GM19395 (cell line): ENCODE measurements around the gene BLM.
"Not testable (repeated sequence)": the region's sequence is repeated elsewhere in the genome, so short reads cannot be mapped to it uniquely, and the experiment has no call there.

Source experiments
- ATAC-seq: cut with Tn5 transposase; IDR thresholded peaks from one replicate; pipeline ENCODE4 v1.9.1; 2021; ENCODE audit warnings: mild to moderate bottlenecking, moderate library complexity; ENCODE audit not compliant: unreplicated experiment

Gene BLM

DNA sequence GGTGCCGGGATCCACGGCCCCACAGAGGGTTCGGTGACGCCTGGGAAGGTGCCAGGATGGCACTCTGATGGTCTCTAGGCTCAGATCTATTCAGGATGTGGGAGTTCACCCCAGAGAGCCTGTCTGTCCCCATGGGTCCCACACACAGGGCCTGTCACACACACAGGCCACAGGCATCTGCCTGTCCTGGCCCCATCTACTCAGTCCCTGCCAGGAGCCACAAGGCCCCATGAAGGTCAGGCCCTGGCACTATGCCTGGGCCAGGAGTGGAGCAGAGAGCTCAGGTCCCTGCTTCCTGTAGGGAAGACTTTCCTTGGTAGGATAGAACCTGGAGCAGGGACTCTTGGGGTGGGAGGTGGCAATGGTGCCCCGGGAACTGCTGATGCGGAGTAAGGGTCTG, 102.2 kb downstream of the BLM start:
- ATAC-seq: no peak

DNA sequence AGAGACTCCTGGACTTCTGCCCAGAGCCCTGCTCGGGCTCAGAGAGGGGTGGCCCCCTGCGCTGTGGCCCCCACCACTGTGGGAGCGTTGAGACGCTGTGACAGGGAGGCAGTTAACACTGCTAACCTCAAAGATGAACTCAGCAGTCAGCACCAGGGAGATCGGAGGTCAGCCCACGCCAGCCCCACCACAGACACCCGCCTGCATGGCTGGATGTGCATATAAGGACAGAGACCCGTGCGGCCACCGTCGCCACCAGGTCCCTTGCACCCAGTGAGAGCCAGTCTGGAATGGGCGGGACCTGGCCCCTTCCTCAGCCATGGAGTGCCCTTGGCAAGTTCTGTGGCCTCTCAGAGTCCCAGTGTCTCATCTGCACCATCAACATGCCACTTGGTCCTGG, 102.7 kb downstream of the BLM start:
- ATAC-seq: no peak

DNA sequence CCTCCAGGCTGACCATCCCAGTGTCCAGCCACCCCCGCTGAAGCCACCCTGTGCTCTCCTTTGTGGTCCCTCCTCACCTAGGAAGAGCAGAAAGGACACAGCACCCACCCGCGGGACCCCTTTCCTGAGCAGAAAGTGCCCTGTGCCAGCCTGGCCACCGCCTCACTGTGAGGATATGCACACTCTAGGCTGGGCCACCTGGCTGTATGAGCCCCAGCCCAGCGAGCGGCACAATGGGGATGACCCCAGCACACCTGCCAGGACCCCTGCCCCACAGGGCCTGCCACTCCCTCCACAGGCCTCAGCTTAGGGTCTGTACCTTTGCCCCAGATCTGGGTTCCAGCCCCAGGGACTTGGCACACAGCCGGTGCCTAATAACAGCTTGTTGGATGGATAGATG, 103.3 kb downstream of the BLM start:
- ATAC-seq: no peak

DNA sequence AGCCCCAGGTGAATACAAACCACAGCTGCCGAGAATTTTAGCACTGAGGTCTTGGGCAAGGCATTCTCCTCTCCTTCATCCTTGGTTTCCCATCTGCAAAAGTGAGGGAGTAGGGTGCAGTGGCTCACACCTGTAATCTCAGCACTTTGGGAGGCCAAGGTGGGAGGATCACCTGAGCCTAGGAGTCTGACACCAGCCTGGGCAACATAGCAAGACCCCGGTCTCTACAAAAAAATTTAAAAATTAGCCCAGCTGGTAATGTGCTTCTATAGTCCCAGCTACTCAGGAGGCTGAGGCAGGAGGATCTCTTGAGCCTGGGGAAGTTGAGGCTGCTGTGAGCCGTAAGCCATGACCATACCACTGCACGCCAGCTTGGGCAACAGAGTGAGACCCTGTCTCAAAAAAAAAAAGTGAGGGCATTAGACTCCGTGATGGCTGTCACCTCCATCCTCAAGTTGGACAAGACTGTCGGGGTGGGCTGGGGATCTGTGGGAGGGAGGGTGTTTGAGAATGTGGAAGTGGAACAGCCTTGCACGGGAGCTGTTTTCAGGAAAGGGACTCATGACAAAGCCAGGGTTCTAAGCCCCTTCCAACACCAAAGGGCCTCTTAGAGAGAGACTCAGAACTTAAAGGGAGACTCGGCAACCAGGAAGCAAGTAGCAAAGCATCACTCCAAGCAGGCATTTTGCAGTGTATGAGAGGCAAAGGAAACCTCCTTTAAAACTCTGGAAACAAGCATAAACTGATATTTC, 105.2 kb downstream of the BLM start:
- ATAC-seq: no peak

DNA sequence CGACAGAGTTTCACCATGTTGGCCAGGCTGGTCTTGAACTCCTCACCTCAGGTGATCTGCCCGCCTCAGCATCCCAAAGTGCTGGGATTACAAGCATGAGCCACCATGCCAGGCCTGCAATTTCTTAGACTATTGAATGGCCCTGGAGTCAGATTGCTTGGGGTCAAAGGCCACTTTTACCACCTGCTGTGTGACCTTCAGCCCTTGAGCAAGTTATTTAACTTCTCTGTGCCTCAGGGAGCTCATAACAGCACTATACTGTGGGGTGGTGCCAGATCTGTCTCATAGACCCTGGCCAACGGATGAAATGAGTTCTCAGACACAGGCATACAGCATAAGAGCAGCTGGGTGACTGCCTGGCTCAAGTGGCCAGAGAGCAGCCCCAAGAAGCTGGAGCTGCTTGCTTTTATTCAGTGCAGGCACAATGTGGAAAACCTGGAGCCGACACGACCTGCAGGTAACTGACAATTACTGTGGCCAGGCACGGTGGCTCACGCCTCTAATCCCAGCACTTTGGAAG, 106.4 kb downstream of the BLM start:
- no peak for ATAC-seq

DNA sequence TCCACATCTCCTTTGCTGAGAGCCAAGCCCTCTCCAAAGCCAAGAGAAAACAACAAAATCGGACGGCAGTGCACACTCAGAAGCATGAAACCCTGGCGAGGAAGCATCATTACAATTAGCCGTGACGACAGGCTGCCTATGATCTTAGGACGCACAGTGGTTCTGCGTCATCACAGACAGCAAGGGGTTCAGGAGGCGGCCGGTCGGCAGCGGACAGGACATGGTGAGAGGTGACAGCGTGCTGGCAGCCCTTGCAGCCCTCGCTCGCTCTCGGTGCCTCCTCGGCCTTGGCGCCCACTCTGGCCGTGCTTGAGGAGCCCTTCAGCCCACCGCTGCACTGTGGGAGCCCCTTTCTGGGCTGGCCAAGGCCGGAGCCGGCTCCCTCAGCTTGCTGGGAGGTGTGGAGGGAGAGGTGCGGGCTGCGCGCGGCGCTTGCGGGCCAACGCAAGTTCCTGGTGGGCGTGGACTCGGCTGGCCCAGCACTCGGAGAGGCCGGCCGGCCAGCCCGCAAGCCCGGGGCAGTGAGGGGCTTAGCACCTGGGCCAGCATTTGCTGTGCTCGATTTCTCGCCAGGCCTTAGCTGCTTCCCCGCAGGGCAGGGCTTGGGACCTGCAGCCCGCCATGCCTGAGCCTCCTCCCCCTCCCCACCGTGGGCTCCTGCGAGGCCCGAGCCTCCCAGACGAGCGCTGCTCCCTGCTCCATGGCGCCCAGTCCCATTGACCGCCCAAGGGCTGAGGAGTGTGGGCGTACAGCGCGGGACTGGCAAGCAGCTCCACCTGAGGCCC, 108.2 kb downstream of the BLM start:
- not testable (repeated sequence) for ATAC-seq

DNA sequence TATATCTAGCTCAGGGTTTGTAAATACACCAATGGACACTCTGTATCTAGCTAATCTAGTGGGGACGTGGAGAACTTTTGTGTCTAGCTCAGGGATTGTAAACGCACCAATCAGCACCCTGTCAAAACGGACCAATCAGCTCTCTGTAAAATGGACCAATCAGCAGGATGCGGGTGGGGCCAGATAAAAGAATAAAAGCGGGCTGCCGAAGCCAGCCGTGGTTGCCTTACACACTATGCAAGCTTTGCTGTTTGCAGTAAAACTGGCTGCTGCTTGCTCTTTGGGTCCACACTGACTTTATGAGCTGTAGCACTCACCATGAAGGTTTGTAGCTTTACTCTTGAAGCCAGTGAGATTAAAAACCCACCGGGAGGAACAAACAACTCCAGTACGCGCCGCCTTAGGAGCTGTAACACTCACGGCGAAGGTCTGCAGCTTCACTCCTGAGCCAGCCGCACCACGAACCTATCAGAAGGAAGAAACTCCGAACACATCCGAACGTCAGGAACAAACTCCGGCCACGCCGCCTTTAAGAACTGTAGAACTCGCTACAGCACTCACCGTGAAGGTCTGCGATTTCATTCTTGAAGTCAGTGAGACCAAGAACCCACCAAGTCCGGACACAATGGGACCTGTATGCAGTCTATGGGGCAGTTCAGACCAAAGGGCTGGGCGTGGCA, 109.2 kb downstream of the BLM start:
- not testable (repeated sequence) for ATAC-seq

DNA sequence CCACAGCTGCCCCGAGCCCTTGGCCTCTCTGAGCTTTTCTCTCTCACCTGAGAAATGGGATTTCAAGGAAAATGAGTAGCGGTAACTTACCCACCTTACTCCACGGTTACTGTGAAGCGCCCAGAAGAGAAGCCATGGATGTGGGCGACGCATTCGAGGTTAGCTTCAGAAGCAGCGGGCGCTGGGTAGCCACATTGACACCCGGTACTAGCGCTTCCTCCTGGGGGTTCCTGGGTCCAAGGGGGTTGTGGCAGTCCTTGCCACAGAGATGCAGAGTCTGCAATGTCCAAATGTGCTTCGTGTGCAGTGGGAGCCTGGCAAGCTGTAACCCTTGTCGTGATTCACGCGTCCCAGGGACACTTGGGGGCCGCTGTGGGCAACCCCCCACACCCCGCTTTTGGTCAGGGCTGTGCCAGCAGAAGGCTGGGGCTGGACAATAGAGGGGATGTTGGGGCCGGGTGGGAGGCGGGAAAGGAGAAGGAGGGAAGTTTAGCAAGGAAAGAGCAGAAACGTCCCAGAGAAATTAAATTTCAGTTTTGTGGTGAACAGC, 109.8 kb downstream of the BLM start:
- ATAC-seq: no peak

DNA sequence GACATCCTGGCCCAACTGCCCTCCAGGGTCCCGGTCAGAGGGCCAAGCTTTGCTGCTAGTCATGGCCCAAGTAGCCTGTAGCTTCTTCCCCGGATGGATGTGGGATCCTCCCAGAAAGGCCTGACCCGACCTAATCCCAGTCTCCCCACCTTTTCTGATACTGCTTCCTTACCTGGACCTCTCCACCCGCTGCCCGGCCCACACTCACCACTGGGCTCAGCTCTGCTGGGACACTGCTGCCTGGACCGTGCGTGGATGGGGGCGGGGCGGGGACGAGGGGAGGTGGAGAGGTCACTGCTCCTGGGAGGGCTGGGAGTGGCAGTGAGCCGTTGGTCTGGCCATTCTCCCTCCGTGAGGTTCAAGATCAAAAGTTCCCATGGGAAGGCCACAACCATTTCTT, 111.0 kb downstream of the BLM start:
- no peak for ATAC-seq

DNA sequence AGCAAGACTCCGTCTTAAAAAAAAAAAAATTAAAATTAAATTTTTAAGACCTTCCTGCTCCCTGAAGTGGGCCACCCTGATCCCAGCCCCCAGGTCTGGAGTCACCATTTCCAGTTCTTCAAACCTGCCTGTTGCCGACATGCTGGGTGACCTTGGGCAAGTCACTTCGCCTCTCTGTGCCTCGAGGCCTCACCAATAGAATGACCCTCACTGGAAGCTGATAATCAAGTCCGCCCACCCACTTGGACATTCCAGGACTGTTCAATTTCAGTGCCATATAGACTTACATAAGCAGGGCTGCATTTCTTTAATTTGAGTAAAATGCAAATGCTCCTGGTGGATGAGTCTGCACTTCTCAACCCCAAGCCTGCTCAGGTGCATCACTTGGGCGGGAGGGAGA, 112.0 kb downstream of the BLM start:
- ATAC-seq: no peak

DNA sequence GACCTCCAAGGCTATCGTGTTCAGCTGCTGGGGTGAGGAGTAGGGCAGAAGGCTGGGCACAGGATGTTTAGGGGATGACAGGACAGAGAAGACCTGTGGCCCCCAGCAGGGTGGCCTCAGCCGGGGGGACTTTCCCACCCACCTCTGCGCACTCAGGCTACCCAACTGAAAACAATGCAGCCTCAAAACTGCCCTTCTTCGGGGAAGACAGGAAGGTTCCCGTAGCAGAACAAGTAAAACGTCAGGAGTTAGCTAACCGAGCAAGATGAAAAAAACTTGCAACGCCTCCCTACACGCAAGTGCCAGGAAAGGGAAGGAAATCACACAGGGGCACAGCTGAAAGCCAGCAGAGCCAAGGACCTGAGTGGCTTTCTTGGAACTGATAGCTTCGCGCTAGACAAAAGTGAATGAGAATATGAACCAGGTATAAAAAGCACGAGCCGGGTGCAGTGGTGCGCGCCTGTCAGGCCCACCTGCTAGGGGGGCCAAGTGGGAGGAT, 112.8 kb downstream of the BLM start:
- peak; percentile 67 for ATAC-seq

DNA sequence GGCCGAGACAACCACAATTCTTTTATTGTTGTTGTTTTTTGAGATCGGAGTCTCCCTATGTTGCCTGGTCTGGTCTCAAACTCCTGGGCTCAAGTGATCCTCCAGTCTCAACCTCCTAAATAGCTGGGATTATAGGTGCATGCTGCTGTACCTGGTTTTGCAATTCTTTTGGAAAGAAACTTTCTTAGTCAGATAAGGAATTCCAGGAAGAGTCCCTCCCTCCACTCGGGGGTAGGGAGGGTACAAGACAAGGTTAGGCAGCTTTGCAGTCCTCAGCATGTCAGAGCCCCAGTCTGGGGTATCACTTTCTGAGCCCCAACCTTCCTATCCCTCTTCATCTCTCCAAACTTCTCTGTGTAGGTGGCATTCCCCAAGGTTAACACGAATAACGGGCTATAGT, 117.5 kb downstream of the BLM start:
- ATAC-seq: no peak

DNA sequence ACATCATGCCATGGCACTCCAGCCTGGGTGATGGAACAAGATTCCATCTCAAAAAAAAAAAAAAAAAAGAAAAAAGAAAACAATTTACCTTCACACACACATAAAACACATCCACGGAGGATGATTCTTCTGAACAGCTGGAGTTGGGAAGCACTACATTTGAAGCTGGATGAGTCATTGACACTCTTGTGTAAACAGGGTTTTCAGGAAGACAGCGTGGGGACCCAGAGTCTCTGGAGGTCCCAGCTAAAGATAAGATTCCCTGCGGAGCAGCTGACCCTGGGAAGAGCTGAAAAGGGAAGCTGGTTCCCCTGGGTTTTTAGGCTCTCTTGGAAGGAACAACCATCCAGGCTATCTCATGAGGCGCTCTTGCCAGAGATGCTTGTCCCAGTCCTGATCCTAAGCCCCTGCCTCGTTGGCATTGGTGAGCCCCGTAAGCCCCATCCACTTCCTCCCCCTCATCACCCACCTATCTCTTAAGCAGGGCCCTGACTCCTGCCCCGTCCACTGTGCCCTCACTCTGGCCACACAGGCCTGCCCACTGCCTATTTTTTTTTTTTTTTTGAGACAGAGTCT, 119.2 kb downstream of the BLM start:
- no peak for ATAC-seq

DNA sequence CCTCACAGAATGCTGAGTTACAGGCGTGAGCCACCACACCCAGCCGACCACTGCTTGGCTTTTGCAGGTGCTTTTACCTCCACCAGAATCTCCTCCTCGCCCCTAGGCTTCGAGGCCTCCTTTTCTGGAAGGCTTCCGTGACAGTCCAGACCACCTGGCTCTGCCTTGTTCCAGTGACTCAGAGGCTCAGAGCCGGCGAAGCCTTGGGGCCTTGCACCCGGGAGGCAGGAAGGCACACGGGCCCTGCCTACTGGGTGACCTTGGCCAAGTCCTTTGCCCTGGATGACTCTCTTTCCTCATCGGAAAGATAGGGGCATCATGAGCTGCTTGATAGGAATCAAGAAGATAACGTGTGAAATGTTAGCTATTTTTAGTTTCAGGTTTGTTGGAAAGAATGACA, 119.9 kb downstream of the BLM start:
- no peak for ATAC-seq

DNA sequence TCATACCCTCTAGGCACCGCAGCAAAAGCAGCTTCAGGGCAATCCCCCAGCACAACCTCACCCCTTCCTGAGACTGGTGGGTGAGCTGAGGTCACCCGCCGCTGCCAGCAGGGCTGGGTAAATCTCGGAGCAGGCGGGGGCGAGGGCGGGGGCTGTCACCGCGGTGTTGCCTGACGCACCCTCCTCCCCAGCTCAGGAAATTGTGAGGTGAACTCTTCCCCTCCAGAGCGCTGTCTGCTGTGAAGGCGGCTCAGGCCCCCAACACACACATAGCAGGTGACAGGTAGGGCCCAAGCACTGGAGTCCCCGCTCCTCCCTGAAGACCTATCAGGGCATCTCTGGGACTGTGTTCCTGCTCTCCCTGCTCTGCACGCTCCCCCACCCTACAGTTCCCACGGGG, 121.0 kb downstream of the BLM start:
- ATAC-seq: no peak

DNA sequence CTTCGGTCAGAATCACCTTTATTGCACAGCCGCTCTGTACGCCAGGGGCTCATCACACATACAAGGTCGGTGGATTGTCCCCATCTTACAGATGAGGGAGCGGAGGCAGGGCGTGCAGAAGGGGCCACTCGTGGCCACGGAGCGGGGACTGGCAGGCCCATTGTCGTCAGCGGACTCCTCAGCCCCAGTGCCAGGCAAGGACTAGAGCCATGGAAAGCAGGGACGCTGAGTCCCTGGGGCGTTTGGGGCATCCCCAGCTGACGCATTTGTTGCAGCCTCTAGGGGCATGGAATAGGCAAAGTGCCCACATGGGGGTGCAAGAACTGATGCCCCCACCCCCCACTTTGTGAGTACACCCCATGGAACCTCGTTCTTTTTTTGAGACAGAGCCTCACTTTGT, 121.4 kb downstream of the BLM start:
- no peak for ATAC-seq

DNA sequence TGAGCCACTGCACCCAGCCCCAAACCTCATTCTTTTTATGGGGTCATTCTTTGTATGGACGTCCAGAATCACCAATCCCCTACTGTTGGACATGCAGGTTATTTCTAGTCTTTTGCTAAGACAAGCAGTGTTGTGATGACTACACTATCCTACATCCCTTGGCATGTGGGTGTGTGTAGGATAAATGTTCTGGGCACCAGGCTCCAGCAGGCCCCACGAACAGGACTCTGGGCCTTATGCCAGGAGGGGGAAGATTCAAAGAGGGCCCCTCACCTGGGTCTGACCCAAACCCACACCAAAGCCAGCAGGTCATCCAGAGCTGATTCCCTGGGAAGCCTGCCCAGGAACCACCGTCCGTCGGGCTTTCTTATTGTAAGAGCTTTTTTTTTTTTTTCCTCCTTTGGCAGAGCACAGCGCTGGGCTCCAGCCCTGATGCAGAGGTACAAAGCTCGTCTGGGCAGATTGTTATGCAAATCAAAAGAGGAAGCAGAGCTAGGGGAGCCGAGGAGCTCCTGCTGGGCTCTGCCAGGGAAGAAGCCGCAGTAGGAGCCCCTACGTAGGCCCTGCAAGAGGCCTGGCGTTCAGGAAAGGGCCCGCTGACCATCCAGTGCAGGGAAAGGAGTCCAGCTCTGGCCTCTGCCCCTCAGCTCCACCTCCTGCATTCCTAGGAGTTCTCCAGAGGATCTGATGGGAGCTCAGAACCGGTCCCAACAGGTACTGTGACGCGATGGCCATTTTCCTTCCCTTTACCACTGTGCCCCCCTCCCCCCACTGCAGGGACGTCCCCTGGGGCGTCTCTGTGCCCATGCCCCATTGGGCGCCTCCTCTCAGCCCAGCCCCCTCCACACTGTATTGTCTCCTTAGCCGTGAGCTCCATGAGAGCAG, 122.3 kb downstream of the BLM start:
- ATAC-seq: peak; percentile 89

DNA sequence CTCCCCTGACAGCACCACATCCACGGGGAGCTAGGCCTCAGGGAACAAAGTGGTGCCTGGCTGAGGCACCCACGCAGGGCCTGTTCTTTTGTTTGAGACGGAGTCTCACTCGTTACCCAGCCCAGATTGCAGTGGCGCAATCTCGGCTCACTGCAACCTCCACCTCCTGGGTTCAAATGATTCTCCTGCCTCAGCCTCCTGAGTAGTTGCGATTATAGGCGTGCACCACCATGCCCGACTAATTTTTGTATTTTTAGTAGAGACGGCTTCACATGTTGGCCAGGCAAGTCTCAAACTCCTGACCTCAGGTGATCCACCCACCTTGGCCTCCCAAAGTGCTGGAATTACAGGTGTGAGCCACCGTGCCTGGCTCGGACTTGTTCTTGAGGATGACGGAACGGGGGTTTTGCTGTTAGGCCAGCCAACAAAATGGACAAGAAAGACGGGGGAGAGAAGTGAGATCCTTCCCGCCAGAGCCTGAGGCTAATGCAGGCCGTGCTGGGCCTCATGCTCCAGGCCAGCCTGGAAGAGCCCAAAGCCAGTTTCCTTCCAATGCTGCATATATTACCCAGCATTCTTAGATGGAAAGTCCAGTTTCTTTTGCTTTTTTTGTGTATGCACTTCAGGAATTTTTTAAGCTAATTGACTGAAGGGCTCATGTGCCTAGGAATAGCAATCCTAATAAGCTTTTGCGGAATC, 123.2 kb downstream of the BLM start:
- ATAC-seq: no peak

DNA sequence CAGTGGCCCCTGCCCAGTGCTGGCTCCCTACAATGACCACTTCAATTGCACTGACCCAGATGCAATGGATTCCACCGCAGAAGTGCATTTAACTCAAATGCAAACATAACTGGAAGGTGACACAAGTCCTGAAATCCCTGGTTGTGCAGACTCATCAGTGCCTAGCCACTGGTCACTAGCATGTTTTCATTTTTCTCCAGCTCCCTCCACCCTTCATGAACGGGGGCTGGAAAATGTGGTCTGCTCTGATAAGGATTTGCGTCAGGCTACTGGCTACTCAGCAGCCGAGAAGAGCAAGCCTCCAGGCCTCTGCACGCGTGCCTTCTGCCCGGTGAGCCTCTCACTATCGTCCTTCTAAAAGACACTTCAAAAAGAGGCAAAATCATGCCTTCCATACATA, 123.8 kb downstream of the BLM start:
- ATAC-seq: no peak
